Activated naive CD8-positive, alpha-beta T cell treated with anti-CD3 and anti-CD28 coated beads, Interleukin-2, amount 10 ng/mL, durations not matched to agents 7 days and 5 days (primary cell): Measurements from ENCODE around the gene TRABD. TPM values are rescaled to one million over a fixed set of nuclear protein-coding genes. Genes with fewer than 3 reads are reported as not detected.

Source experiments
- ATAC-seq: fragments of 150-1000 bp; cut with Tn5 transposase; one replicate; pipeline ENCODE4 v1.10.0; 2021; ENCODE audit warnings: low read depth, moderate library complexity
- POLR2A ChIA-PET: fragments of 350-600 bp; sonication (Branson Sonifier 250); formaldehyde crosslinking; loops from one replicate; lab custom pipeline; 2021; ENCODE audit warnings: antibody characterized with exemption; lab: Charles Lee
- DNase-seq: peaks from one replicate; pipeline ENCODE4 v3.0.0; 2021
- H3K27ac Mint-ChIP-seq: one replicate; pipeline ENCODE4 v1.8.0; 2022; ENCODE audit warnings: mild to moderate bottlenecking, mixed read lengths
- H3K27me3 Mint-ChIP-seq: one replicate; pipeline ENCODE4 v1.8.0; 2022; ENCODE audit warnings: mild to moderate bottlenecking, moderate library complexity, mixed read lengths
- H3K36me3 Mint-ChIP-seq: one replicate; pipeline ENCODE4 v1.8.0; 2021; ENCODE audit warnings: mild to moderate bottlenecking, mixed read lengths
- H3K4me1 Mint-ChIP-seq: one replicate; pipeline ENCODE4 v1.8.0; 2021; ENCODE audit warnings: mixed read lengths
- H3K4me3 Mint-ChIP-seq: one replicate; pipeline ENCODE4 v1.8.0; 2022; ENCODE audit warnings: mild to moderate bottlenecking, moderate library complexity, mixed read lengths
- H3K9me3 Mint-ChIP-seq: one replicate; pipeline ENCODE4 v1.8.0; 2021; ENCODE audit warnings: mixed read lengths
- total RNA-seq, 2 experiments: library from RNA; stranded (reverse); gene quantifications; one replicate each; pipeline ENCODE4 v1.2.3, GENCODE V29; 2021

Gene TRABD
- total RNA-seq, 2 experiments from 2014 or later, result 116 to 121 TPM

DNA sequence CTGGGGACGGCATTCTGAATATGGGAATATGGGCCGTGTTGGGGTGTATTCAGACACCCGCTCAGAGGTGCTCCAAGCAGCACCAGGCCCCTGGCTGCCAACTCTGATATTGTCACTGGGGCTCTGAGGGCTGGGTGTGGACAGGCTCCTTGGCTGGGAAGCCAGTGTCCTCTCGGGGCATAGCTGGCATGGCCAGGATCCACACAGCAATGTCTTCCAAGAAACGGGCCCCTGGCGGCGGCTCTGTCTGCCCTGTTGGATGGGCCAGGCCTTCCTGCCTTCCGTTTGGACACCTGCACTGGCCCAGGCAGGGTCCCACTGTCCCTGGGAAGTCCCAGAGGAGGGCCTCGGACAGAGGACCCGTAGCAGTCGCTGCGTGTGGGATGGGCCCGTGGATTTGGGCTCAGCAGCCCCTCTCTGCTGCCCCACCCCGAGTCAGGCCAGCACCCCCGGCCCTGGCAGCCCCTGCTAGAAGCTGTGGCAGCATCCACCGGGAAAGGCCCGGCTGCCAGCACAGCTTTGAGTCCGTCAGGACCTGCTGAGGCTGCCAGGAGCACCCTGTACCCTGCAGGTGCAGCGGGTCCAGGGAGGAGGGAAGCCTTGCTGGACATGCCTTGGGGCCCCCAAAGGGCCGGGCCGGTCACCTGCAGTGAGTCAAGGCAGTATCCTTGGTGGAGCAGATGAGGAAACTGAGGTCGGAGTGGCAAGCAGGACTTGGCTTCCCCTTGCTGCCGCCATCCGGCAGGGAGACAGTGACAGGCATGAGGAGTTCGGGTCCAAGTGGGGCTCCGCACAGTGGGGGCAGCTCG is 11.1 kb upstream of the TRABD start:
- H3K4me1 Mint-ChIP-seq, result no peaks in the 10 kb centered on the region
- H3K9me3 Mint-ChIP-seq, result no peaks in the 10 kb centered on the region
- DNase-seq (peak; percentile 27), ATAC-seq (no peak)
- POLR2A ChIA-PET, result no interaction called here
- peaks cover 20% of the 10 kb centered on the region for H3K27me3 Mint-ChIP-seq
- no peak overlapping the region for H3K27ac Mint-ChIP-seq
- H3K36me3 Mint-ChIP-seq, result no peaks in the 10 kb centered on the region
- no peak overlapping the region for H3K4me3 Mint-ChIP-seq

GRCh38 chr22:50175191-50175461 is 10.6 kb upstream of the TRABD start:
- POLR2A ChIA-PET, result no interaction called here
- Mint-ChIP-seq H3K9me3 (no peaks in the 10 kb centered on the region), H3K36me3 (no peaks in the 10 kb centered on the region), H3K27ac (no peak overlapping the region), H3K4me3 (no peak overlapping the region), H3K4me1 (peaks cover 3% of the 10 kb centered on the region), H3K27me3 (peaks cover 20% of the 10 kb centered on the region)
- ATAC-seq, result no peak
- no peak for DNase-seq

GRCh38 chr22:50175921-50176849 is 9.5 kb upstream of the TRABD start:
- Mint-ChIP-seq H3K27me3 (peaks cover 16% of the 10 kb centered on the region), H3K36me3 (no peaks in the 10 kb centered on the region), H3K9me3 (no peaks in the 10 kb centered on the region), H3K27ac (no peak overlapping the region), H3K4me1 (peaks cover 3% of the 10 kb centered on the region), H3K4me3 (no peak overlapping the region)
- DNase-seq (peak; percentile 29), ATAC-seq (no peak)
- POLR2A ChIA-PET, result no interaction called here

GRCh38 chr22:50176850-50177536 is 8.7 kb upstream of the TRABD start:
- POLR2A ChIA-PET, result no interaction called here
- H3K27ac Mint-ChIP-seq, result no peak overlapping the region
- H3K4me3 Mint-ChIP-seq, result no peak overlapping the region
- no peak for ATAC-seq
- peaks cover 10% of the 10 kb centered on the region for H3K27me3 Mint-ChIP-seq
- DNase-seq, result peak; percentile 25
- no peaks in the 10 kb centered on the region for H3K9me3 Mint-ChIP-seq
- peaks cover 3% of the 10 kb centered on the region for H3K4me1 Mint-ChIP-seq
- H3K36me3 Mint-ChIP-seq, result no peaks in the 10 kb centered on the region

DNA sequence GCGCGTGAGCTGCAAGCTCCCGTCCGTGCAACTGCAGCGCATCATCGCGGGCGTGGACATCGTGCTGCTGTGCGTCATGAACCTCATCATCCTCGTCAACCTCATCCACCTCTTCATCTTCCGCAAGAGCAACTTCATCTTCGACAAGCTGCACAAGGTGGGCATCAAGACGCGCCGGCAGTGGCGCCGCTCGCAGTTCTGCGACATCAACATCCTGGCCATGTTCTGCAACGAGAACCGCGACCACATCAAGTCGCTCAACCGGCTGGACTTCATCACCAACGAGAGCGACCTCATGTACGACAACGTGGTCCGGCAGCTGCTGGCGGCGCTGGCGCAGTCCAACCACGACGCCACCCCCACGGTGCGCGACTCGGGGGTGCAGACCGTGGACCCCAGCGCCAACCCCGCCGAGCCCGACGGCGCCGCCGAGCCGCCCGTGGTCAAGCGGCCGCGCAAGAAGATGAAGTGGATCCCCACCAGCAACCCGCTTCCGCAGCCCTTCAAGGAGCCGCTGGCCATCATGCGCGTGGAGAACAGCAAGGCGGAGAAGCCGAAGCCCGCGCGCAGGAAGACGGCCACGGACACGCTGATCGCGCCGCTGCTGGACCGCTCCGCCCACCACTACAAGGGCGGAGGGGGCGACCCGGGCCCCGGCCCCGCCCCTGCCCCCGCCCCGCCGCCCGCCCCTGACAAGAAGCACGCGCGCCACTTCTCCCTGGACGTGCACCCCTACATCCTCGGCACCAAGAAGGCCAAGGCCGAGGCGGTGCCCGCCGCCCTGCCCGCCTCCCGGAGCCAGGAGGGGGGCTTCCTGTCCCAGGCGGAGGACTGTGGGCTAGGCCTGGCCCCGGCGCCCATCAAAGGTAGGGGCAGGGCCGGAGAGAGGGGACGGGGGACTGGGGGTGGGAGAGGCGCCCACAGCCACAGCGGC is 7.9 kb upstream of the TRABD start:
- no peak overlapping the region for H3K27ac Mint-ChIP-seq
- no peak overlapping the region for H3K4me3 Mint-ChIP-seq
- peaks cover 3% of the 10 kb centered on the region for H3K27me3 Mint-ChIP-seq

DNA sequence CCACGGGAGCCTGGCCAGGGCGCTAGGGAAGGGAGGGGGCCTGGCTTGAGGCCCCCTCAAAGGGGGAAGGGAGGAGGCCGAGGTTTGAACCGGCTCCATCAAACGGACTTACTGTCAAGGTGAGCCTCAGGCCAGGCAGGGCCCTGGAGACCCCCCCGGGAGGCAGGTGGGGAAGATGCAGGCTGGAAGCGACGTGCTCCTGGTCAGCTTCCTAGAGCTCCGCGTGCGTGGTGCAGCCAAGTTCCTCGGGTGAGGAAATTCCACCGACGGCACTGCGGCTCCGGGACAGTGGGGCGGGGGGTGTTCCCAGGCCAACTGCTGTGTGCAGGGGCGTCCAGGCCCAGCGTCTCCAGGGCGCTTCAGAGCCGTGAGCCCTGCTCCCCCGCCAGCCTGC is 7.2 kb upstream of the TRABD start:
- no peak for ATAC-seq
- Mint-ChIP-seq H3K27me3 (no peaks in the 10 kb centered on the region), H3K36me3 (no peaks in the 10 kb centered on the region), H3K27ac (no peak overlapping the region), H3K4me3 (no peak overlapping the region), H3K9me3 (no peaks in the 10 kb centered on the region), H3K4me1 (peaks cover 3% of the 10 kb centered on the region)
- peak; percentile 30 for DNase-seq
- POLR2A ChIA-PET, result no interaction called here

More for the DNA sequence above, 7.9 kb upstream of the TRABD start:
- H3K4me1 Mint-ChIP-seq, result peaks cover 3% of the 10 kb centered on the region
- no peaks in the 10 kb centered on the region for H3K9me3 Mint-ChIP-seq
- ATAC-seq (no peak), DNase-seq (no peak)
- POLR2A ChIA-PET, result no interaction called here
- H3K36me3 Mint-ChIP-seq, result no peaks in the 10 kb centered on the region

DNA sequence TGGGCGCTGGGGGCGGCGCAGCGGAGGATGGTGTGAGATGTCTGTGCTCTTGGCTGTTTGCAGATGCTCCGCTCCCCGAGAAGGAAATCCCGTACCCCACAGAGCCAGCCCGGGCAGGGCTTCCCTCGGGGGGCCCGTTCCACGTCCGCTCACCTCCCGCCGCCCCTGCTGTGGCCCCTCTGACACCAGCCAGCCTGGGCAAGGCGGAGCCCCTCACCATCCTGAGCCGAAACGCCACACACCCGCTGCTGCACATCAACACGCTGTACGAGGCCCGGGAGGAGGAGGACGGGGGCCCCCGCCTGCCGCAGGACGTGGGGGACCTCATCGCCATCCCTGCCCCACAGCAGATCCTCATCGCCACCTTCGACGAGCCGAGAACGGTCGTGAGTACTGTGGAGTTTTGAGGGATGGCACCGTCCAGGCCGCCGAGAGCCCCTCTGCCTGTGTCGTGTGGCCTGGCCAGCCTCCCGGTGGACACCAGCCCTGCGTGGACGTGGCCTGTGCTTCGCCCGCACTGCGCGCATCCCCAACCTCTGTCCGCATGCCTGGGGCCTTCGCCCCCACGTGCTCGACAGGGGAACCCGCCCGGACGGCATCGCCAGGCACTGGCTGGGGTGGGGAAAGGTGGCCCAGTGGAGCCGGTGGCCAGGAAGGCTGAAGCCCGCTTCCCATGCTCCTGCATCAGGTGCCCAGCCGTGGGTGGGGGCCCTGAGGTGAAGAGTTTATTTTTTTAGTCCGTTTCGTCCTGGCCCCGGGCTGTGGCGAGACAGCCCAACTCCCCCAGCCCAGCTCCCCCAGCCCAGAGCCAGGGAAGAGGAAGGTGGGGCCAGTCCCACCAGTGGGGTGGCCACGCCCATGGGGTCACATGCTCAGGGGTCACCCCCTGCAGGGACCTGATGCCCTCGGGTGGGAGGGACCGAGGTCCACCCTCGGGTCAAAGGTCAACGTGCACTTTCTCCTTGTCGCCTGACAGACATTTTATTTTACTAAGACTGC is 6.5 kb upstream of the TRABD start:
- H3K27ac Mint-ChIP-seq, result no peak overlapping the region
- no peaks in the 10 kb centered on the region for H3K27me3 Mint-ChIP-seq
- ATAC-seq (no peak), DNase-seq (peak; percentile 30)
- POLR2A ChIA-PET, result no interaction called here
- H3K4me3 Mint-ChIP-seq, result no peak overlapping the region
- H3K36me3 Mint-ChIP-seq, result no peaks in the 10 kb centered on the region
- H3K4me1 Mint-ChIP-seq, result peaks cover 3% of the 10 kb centered on the region
- H3K9me3 Mint-ChIP-seq, result no peaks in the 10 kb centered on the region

- no peaks in the 10 kb centered on the region for H3K9me3 Mint-ChIP-seq
- peak; percentile 29 for DNase-seq
- no peaks in the 10 kb centered on the region for H3K27me3 Mint-ChIP-seq
- H3K27ac Mint-ChIP-seq, result no peak overlapping the region
- peaks cover 4% of the 10 kb centered on the region for H3K4me1 Mint-ChIP-seq
- no peak for ATAC-seq
- POLR2A ChIA-PET, result no interaction called here
- H3K4me3 Mint-ChIP-seq, result no peak overlapping the region
- H3K36me3 Mint-ChIP-seq, result no peaks in the 10 kb centered on the region
Measured at GRCh38 chr22:50179937-50180726, 5.6 kb upstream of the TRABD start.

GRCh38 chr22:50180727-50181521 is 4.8 kb upstream of the TRABD start:
- H3K4me3 Mint-ChIP-seq, result no peak overlapping the region
- no peaks in the 10 kb centered on the region for H3K36me3 Mint-ChIP-seq
- peak; percentile 31 for DNase-seq
- H3K4me1 Mint-ChIP-seq, result peaks cover 6% of the 10 kb centered on the region
- H3K9me3 Mint-ChIP-seq, result no peaks in the 10 kb centered on the region
- POLR2A ChIA-PET, result no interaction called here
- H3K27ac Mint-ChIP-seq, result no peak overlapping the region
- no peak for ATAC-seq
- H3K27me3 Mint-ChIP-seq, result no peaks in the 10 kb centered on the region

- DNase-seq (peak; percentile 38), ATAC-seq (no peak)
- peaks cover 10% of the 10 kb centered on the region for H3K4me1 Mint-ChIP-seq
- H3K27me3 Mint-ChIP-seq, result no peaks in the 10 kb centered on the region
- H3K36me3 Mint-ChIP-seq, result peaks cover 1% of the 10 kb centered on the region
- POLR2A ChIA-PET, result no interaction called here
- no peak overlapping the region for H3K4me3 Mint-ChIP-seq
- H3K9me3 Mint-ChIP-seq, result no peaks in the 10 kb centered on the region
- H3K27ac Mint-ChIP-seq, result no peak overlapping the region
Measured at GRCh38 chr22:50182176-50183081, 3.3 kb upstream of the TRABD start.
